GM21619 (cell line): Measurements from ENCODE around the gene HLA-DRA.

ENCODE experiments used
- ATAC-seq: cut with Tn5 transposase; IDR thresholded peaks from one replicate; pipeline ENCODE4 v1.9.1; 2021; ENCODE audit not compliant: unreplicated experiment

HLA-DRA gene

GRCh38 chr6:32439602-32440214 is at the start of gene HLA-DRA:
Gene HLA-DRA, plus strand, starts transcription at chr6:32439887. Its CDS starts 64 bp downstream, at chr6:32439951.
- ATAC-seq, result peak; percentile 68

GRCh38 chr6:32391505-32391904 is 48.2 kb upstream of the HLA-DRA start:
- no peak for ATAC-seq

- no peak for ATAC-seq
Observed at GRCh38 chr6:32393665-32394420, 45.8 kb upstream of the HLA-DRA start.

- no peak for ATAC-seq
Observed at GRCh38 chr6:32396028-32396427, 43.7 kb upstream of the HLA-DRA start.

- peak; percentile 85 for ATAC-seq
Observed at GRCh38 chr6:32397252-32397920, 42.3 kb upstream of the HLA-DRA start.

- no peak for ATAC-seq
Observed at GRCh38 chr6:32401284-32401963, 38.3 kb upstream of the HLA-DRA start.

GRCh38 chr6:32402812-32403211 is 36.9 kb upstream of the HLA-DRA start:
- ATAC-seq, result no peak

- ATAC-seq, result no peak
Observed at GRCh38 chr6:32405656-32406055, 34.0 kb upstream of the HLA-DRA start.

- no peak for ATAC-seq
Observed at GRCh38 chr6:32406197-32406596, 33.5 kb upstream of the HLA-DRA start.

GRCh38 chr6:32406857-32407256 is 32.8 kb upstream of the HLA-DRA start, which contains the start of gene BTNL2:
Gene BTNL2, minus strand, starts transcription at chr6:32407181. Its CDS starts 58 bp downstream, at chr6:32407123.
- no peak for ATAC-seq

GRCh38 chr6:32410906-32411305 is 28.8 kb upstream of the HLA-DRA start:
- no peak for ATAC-seq

GRCh38 chr6:32411566-32412327 is 27.9 kb upstream of the HLA-DRA start:
- ATAC-seq, result no peak

GRCh38 chr6:32413427-32414047 is 26.1 kb upstream of the HLA-DRA start:
- ATAC-seq, result no peak

GRCh38 chr6:32415521-32416019 is 24.1 kb upstream of the HLA-DRA start:
- ATAC-seq, result no peak

GRCh38 chr6:32416036-32416435 is 23.7 kb upstream of the HLA-DRA start:
- no peak for ATAC-seq

- ATAC-seq, result no peak
Observed at GRCh38 chr6:32424589-32425300, 14.9 kb upstream of the HLA-DRA start.

GRCh38 chr6:32426338-32426737 is 13.3 kb upstream of the HLA-DRA start:
- no peak for ATAC-seq

- no peak for ATAC-seq
Observed at GRCh38 chr6:32427218-32427617, 12.5 kb upstream of the HLA-DRA start.

GRCh38 chr6:32427934-32428474 is 11.7 kb upstream of the HLA-DRA start:
- ATAC-seq, result no peak
